Suprapubic skin (tissue), 3 donors: ENCODE data around the gene CAMTA1.

ENCODE experiments used
- POLR2AphosphoS5 ChIP-seq, 3 donors: sonication (generic); formaldehyde crosslinking; IDR thresholded peaks; one replicate each; pipeline ENCODE4 v1.6.1; 2017; ENCODE audit warnings: antibody characterized with exemption in 3 of 3
- TF ChIP-seq, protein P1 (sequence below), 2 donors: fragments of 200-600 bp in 1 of 2; fragments of 450-650 bp in 1 of 2; sonication (generic) in 1 of 2; IDR thresholded peaks; one replicate each; pipeline ENCODE4 v1.5.1; 2016 to 2019; ENCODE audit warnings: antibody characterized with exemption in 2 of 2, mild to moderate bottlenecking in 1 of 2, moderate library complexity in 1 of 2

GRCh38 chr1:6948861-6949260 lies 163.6 kb downstream of the CAMTA1 start:
- TF ChIP-seq, protein P1, sequence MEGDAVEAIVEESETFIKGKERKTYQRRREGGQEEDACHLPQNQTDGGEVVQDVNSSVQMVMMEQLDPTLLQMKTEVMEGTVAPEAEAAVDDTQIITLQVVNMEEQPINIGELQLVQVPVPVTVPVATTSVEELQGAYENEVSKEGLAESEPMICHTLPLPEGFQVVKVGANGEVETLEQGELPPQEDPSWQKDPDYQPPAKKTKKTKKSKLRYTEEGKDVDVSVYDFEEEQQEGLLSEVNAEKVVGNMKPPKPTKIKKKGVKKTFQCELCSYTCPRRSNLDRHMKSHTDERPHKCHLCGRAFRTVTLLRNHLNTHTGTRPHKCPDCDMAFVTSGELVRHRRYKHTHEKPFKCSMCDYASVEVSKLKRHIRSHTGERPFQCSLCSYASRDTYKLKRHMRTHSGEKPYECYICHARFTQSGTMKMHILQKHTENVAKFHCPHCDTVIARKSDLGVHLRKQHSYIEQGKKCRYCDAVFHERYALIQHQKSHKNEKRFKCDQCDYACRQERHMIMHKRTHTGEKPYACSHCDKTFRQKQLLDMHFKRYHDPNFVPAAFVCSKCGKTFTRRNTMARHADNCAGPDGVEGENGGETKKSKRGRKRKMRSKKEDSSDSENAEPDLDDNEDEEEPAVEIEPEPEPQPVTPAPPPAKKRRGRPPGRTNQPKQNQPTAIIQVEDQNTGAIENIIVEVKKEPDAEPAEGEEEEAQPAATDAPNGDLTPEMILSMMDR (IDR thresholded peaks at IDR 0.05), result no peak
- no peak for TF ChIP-seq POLR2AphosphoS5 (IDR thresholded peaks at IDR 0.05)
